Activated T-cell treated with anti-CD3 and anti-CD28 coated beads, Interleukin-2, amount 50 U/mL, for 24 hours (primary cell): ENCODE measurements around the gene RBM39.
"Not testable (repeated sequence)": the region's sequence is repeated elsewhere in the genome, so short reads cannot be mapped to it uniquely, and the experiment has no call there.

Experiments
- DNase-seq: peaks from one replicate; pipeline ENCODE4 v3.0.0-alpha.2; 2020
- H3K27ac Mint-ChIP-seq: 2 replicates; pipeline ENCODE4 v1.8.0; 2020; ENCODE audit warnings: mild to moderate bottlenecking, mixed read lengths
- H3K27me3 Mint-ChIP-seq: 2 replicates; pipeline ENCODE4 v1.8.0; 2020; ENCODE audit warnings: mixed read lengths
- H3K36me3 Mint-ChIP-seq: 2 replicates; pipeline ENCODE4 v1.8.0; 2020; ENCODE audit warnings: low read depth, mixed read lengths
- H3K4me1 Mint-ChIP-seq: 2 replicates; pipeline ENCODE4 v1.8.0; 2020; ENCODE audit warnings: low read depth, mixed read lengths
- H3K4me3 Mint-ChIP-seq: 2 replicates; pipeline ENCODE4 v1.8.0; 2020; ENCODE audit warnings: mild to moderate bottlenecking, moderate library complexity, mixed read lengths
- H3K9me3 Mint-ChIP-seq: 2 replicates; pipeline ENCODE4 v1.8.0; 2020; ENCODE audit warnings: mixed read lengths

The RBM39 gene

DNA sequence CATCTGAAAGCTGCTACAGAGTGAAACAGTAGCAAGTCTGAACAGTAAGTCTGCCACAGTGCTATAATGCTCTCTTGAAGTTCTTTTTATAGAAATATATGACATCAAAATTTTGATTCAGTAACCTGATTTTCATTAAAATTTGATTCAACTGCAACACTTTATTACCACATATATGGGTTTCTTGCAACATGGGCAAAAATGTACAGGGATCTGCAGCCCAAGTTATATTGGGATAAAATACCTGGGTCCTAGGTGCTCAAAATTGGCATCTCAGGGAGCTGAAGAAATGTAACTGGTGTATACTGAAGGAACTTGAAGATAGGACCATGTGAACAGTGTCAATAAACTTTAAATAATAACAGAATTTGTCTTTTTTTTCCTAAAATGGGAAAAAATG, 32.0 kb downstream of the RBM39 start:
- no peak overlapping the region for H3K4me3 Mint-ChIP-seq
- DNase-seq = no peak
- peaks cover 94% of the 10 kb centered on the region for H3K36me3 Mint-ChIP-seq
- peak overlapping the region; percentile 93 for H3K27ac Mint-ChIP-seq
- H3K9me3 Mint-ChIP-seq = no peaks in the 10 kb centered on the region
- no peaks in the 10 kb centered on the region for H3K27me3 Mint-ChIP-seq
- H3K4me1 Mint-ChIP-seq = peaks cover 51% of the 10 kb centered on the region

DNA sequence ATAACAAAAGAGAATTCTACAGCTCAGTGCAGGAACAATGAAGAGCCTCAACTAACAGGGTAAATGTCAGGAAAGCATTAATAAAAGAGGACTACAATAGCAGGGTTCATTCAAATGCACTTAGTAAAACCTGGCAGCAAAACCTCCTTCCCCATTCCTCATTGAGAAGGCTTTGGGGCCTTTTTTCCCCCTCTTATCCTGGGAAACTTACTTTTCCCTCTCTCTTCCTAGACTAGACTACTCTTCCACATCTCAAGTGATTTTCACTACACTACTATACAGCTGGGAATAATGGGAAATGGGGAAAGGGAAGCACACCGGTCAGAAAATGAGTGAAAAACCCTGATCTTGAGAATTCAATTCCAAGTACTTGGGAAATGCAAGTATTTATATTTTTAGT, 32.8 kb downstream of the RBM39 start:
- DNase-seq = no peak
- Mint-ChIP-seq H3K9me3 (no peaks in the 10 kb centered on the region), H3K4me1 (peaks cover 53% of the 10 kb centered on the region), H3K4me3 (no peak overlapping the region), H3K36me3 (peaks cover 95% of the 10 kb centered on the region), H3K27ac (peak overlapping the region; percentile 93), H3K27me3 (no peaks in the 10 kb centered on the region)

DNA sequence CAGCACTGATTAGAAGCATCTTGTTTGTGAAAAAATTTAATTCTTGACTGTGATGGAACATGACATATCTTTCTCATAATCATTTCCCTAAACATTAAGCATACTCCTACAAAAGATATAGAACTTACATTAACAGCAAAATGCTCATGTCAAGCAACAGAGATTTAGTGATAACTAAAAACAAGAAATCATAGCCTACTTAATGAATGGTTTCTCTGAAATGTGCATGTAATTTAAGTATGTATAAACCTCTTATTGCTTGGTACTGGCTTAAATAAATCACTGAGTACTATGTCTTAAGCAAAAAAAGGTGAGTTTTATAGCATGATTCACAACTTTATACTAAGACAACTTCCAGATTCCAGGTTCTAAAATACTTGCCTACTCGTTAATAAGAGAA, 33.6 kb downstream of the RBM39 start:
- Mint-ChIP-seq H3K36me3 (peaks cover 95% of the 10 kb centered on the region), H3K4me1 (peaks cover 51% of the 10 kb centered on the region), H3K27ac (peak overlapping the region; percentile 93), H3K27me3 (no peaks in the 10 kb centered on the region), H3K9me3 (no peaks in the 10 kb centered on the region), H3K4me3 (no peak overlapping the region)
- no peak for DNase-seq

DNA sequence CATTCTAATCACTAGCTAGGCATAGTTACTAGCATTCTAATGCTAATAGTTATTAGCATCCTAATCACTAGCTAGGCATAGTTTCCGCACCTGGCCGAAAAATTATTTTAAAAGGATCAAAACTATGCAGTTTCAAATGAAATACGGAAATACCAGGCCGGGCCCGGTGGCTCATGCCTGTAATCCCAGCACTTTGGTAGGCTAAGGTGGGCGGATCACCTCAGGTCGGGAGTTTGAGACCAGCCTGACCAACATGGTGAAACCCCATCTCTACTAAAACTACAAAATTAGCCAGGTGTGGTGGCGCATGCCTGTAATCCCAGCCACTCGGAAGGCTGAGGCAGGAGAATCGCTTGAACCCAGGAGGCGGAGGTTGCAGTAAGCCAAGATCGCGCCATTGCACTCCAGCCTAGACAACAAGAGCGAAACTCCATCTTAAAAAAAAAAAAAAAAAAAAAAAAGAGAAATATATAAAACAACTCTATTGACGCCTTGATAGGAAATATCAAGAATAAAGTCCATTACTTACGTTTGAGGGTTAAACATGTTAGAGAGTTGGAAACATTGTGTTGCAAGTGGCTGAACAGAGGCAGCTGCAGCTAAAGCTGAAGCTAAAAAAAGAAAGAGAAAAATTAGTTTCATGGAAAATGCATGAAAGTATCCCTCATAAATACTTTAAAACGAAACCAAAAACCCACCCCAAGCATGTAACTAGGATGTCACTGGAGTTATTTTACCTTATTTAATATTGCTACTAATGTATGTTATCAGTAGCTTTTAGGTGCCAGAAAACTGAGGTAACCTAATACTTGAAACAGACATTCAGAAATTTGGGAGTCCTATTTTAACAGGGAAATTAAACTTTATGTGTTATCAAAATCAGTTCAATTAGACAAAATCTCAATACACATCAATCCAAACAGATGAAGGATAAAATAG, 35.2 kb downstream of the RBM39 start:
- not testable (repeated sequence) for H3K4me3 Mint-ChIP-seq, H3K27me3 Mint-ChIP-seq, H3K9me3 Mint-ChIP-seq
- Mint-ChIP-seq H3K4me1 (peaks cover 52% of the 10 kb centered on the region), H3K27ac (peak overlapping the region; percentile 55), H3K36me3 (peaks cover 97% of the 10 kb centered on the region)
- peak; percentile 25 for DNase-seq

DNA sequence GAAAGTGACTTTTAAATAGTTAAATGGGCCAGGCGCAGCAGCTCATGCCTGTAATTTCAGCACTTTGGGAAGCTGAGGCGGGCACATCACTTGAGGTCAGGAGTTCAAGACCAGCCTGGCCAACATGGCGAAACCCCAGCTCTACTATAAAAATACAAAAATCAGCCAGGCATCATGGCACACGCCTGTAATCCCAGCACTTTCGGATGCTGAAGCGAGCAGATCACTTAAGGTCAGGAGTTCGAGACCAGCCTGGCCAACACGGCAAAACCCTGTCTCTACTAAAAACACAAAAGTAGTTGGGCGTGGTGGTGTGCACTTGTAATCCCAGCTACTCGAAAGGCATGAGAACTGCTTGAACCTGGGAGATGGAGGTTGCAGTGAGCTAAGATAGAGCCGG, 36.2 kb downstream of the RBM39 start:
- Mint-ChIP-seq H3K27ac (peak overlapping the region; percentile 81), H3K36me3 (peaks cover 95% of the 10 kb centered on the region), H3K4me1 (peaks cover 50% of the 10 kb centered on the region)
- H3K9me3 Mint-ChIP-seq, H3K4me3 Mint-ChIP-seq, H3K27me3 Mint-ChIP-seq: not testable (repeated sequence)
- peak; percentile 26 for DNase-seq

DNA sequence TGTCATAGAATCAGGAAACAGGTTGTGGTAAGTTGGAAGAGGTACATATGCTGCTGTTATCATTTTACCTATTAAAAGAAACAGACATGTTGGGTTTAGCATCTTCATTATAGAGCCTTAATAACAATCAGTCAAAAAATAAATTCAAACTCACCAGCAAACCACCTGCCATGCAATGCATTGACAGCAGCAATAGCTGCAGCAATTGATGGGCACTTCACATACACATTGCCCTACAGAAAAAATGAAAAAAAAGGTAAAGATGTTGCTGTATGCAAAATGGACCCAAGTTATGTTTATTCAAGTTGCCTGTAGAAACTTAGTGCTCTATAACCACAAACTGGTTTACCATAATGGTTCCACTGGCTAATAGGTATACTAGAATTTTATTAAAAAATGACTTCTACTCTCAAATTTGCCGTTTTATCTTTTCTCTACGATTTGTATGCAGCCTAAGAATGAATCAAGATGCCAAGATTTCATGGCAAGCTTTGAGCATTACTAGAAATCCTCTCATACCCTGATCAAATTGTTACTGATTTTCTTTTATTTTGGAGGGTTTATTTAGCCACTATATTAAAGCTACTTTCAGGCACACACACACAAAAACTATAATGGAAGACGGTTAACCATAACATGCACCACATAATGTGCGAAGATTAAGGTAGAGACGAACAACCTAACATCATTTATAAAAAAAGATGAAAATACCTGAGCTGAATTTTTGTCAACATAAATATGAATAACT, 37.4 kb downstream of the RBM39 start:
- no peak overlapping the region for H3K4me3 Mint-ChIP-seq
- H3K27me3 Mint-ChIP-seq = no peaks in the 10 kb centered on the region
- H3K4me1 Mint-ChIP-seq = peaks cover 49% of the 10 kb centered on the region
- no peaks in the 10 kb centered on the region for H3K9me3 Mint-ChIP-seq
- no peak for DNase-seq
- peak overlapping the region; percentile 62 for H3K27ac Mint-ChIP-seq
- peaks cover 95% of the 10 kb centered on the region for H3K36me3 Mint-ChIP-seq

DNA sequence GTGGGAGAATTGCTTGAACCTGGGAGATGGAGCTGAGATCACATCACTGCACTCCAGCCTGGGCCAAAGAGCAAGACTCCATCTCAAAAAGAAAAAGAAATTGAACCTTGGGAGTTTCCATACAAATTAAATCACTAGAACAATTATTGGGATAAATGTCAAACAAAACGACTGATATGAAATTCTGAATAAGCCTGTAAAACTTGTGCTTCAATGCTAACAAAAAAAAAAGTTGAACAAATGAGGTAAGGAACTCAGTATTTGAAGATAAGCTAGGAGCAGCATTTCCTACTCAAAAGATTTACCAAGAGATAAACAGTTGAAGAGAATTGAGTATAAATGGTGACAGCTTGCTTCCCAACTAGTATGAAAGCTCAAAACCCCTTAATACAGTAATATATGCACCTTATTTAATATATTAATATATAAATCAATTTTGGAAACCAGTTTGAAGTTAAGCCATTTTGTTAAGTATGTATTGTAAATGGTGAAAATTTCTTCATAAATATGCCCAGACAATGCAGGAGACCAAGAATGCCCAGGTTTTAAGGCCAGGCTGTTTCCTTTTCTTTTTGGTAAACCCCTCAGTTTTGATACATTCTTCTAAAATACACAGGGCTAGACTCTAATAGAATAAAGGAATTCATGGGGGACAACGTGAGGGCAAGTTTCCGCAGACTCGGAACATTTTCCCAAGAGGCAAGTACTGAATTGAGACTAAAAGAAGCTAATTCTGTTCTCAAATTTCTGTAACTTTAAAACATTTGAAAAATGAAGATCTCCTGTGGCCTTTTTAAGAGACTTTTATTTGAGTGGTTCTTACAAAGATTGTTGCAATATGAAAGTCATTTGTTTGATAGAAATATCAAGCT, 39.0 kb downstream of the RBM39 start:
- Mint-ChIP-seq H3K27ac (peak overlapping the region; percentile 87), H3K4me3 (no peak overlapping the region), H3K9me3 (no peaks in the 10 kb centered on the region), H3K36me3 (peaks cover 92% of the 10 kb centered on the region), H3K27me3 (no peaks in the 10 kb centered on the region), H3K4me1 (peaks cover 48% of the 10 kb centered on the region)
- DNase-seq = no peak

DNA sequence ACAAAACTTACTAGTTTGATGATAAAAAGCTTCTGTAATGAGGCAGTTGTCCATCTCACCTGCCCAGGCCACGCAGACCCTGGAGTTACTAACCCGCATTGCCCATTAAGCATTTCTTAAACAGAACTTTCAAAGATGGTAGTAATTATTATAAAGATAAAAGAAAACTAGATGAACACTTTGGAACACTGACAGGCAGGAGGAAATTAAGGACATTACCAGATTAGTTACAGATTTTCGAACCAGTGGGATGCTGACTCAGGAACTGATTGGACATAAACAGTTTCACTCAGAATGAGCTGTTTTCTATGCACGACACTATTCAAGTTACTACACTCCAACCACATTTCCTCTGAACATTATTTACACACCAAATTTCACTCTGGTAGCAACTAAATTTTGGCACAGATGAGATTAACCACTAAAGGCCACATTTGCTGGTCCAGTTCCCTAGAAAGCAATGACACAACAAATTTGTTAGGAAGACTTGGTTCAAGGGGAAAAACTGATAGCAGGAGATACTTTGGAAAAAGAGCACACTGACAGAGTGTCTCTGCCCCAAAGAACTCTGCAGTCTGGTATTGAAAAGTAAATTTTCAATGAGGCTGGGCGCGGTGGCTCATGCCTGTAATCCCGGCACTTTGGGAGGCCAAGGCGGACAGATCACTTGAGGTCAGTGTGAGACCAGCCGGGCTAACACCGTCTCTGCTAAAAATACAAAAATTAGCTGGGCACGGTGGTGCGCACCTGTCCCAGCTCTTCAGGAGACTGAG, 39.8 kb downstream of the RBM39 start:
- Mint-ChIP-seq H3K4me1 (peaks cover 54% of the 10 kb centered on the region), H3K27ac (peak overlapping the region; percentile 87), H3K36me3 (peaks cover 93% of the 10 kb centered on the region), H3K27me3 (no peaks in the 10 kb centered on the region), H3K4me3 (peak overlapping the region; percentile 34), H3K9me3 (no peaks in the 10 kb centered on the region)
- DNase-seq = peak; percentile 31

DNA sequence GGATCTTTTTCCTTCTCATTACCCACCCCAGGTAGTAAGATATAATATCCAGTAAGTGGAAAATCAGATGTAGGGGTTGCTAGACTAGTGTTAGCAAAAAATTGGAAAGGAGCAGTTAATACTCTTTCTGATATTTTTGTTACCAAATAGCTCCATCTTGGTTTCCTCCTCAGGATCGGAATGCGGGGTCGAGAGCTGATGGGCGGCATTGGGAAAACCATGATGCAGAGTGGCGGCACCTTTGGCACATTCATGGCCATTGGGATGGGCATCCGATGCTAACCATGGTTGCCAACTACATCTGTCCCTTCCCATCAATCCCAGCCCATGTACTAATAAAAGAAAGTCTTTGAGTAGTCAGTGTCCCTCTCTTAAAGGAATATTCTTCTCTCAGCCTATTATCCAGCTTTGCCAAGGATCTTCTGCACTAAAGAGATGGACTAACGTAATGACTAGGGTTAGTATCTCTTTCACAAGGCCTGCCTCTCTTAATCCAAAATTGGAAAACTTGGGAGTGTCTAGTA, 41.4 kb downstream of the RBM39 start:
- no peaks in the 10 kb centered on the region for H3K9me3 Mint-ChIP-seq
- no peaks in the 10 kb centered on the region for H3K27me3 Mint-ChIP-seq
- H3K4me3 Mint-ChIP-seq = peak overlapping the region; percentile 98
- peaks cover 89% of the 10 kb centered on the region for H3K36me3 Mint-ChIP-seq
- peaks cover 59% of the 10 kb centered on the region for H3K4me1 Mint-ChIP-seq
- H3K27ac Mint-ChIP-seq = peak overlapping the region; percentile 99
- DNase-seq = peak; percentile 22

DNA sequence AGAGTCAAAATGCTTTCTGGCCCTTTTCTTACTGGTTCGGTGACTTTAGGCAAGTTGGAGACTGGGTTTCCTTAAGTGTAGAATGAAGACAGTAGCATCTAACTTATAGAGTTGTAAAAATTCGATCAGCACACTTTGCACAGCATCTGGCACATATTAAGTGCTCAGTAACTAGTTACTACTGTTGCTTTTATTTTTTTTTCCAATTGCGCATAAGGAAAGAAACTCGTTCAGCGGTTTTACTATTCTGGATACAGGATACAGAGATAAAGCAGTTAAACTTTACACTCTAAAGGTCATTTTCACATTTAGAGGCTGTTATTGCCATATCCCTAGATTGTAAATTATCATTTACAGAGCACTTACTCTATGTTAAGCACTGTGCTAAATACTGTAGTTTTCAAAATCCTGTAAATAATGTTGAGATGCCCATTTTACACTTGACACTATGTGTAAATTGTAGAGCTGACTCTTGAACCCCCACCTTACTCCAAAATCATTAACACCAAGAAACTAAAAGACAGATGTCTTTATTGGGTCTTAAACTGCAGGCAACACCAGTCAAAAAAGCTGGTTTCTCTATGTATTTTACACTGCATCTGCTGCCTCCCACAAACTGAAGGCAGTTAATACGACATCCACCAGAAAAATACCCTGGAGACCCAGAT, 42.0 kb downstream of the RBM39 start:
- no peaks in the 10 kb centered on the region for H3K9me3 Mint-ChIP-seq
- peak overlapping the region; percentile 99 for H3K27ac Mint-ChIP-seq
- H3K4me1 Mint-ChIP-seq = peaks cover 60% of the 10 kb centered on the region
- H3K4me3 Mint-ChIP-seq = peak overlapping the region; percentile 98
- H3K36me3 Mint-ChIP-seq = peaks cover 89% of the 10 kb centered on the region
- H3K27me3 Mint-ChIP-seq = no peaks in the 10 kb centered on the region
- no peak for DNase-seq

DNA sequence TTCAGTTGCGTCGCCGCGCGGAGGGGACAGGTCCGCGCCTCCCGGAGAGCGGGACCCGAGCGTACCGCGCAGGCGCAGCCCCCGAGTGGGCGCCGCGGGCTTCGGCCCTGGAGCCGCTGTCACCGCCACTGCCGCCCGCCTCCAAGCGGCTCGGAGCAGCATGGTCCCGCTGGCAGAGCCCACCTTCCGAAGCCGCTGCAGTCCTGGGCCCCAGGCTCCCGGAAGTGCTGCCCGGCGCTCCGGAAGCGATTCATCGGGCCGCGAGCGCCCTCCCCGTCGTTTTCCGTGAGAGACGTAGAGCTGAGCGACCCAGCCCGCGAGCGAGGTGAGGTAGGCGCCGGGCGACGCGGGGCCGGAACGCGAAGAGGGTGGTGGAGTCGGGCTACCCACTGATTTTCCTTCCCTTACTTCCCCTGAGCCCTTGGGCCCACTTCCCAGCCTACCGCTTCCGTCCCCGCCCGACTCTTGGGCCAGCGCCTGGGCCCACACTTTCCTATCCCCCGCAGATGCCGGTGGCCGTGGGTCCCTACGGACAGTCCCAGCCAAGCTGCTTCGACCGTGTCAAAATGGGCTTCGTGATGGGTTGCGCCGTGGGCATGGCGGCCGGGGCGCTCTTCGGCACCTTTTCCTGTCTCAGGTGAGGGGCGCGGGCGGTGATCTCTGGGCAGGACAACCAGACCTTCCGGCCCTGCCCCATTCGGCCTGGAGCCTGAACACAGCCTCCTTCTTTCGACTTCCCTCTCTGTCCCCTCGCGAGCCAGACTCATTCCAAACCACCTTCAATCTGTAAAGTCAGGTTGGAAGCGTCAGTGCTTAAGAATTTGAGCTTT, 42.7 kb downstream of the RBM39 start, which contains the start of the genes NFS1 and ROMO1:
NFS1 (minus strand) TSS at position 226 of the 830 bp plus-strand sequence; CDS start at position 162, 64 bp downstream.
ROMO1 (plus strand) TSS at position 279 of the 830 bp plus-strand sequence; CDS start at position 507, 228 bp downstream.
- H3K4me1 Mint-ChIP-seq = peaks cover 57% of the 10 kb centered on the region
- no peaks in the 10 kb centered on the region for H3K9me3 Mint-ChIP-seq
- peak; percentile 91 for DNase-seq
- peaks cover 88% of the 10 kb centered on the region for H3K36me3 Mint-ChIP-seq
- H3K27ac Mint-ChIP-seq = peak within 1 kb of the TSS; percentile 99
- H3K4me3 Mint-ChIP-seq = peak within 1 kb of the TSS; percentile 98
- H3K27me3 Mint-ChIP-seq = no peaks in the 10 kb centered on the region
